Loucy (cell line): ENCODE data around the gene AP1S1.

ENCODE experiments used
- H2AFZ ChIP-seq: fragments of 200-600 bp; sonication (generic); 2 replicates; pipeline ENCODE4 v1.6.0; 2016; ENCODE audit warnings: antibody characterized with exemption, mild to moderate bottlenecking, low read length, moderate library complexity
- H3F3A ChIP-seq: fragments of 200-600 bp; 2 replicates; pipeline ENCODE4 v1.6.0; 2016; ENCODE audit warnings: antibody characterized with exemption, low read depth, mild to moderate bottlenecking
- H3K27me3 ChIP-seq: fragments of 200-600 bp; sonication (generic); 2 replicates; pipeline ENCODE4 v1.6.1; 2014; ENCODE audit warnings: low read length, mild to moderate bottlenecking; ENCODE audit not compliant: insufficient read depth, poor library complexity, severe bottlenecking
- H3K36me3 ChIP-seq: fragments of 200-600 bp; sonication (generic); 2 replicates; pipeline ENCODE4 v1.6.1; 2016; ENCODE audit warnings: low read length; ENCODE audit not compliant: insufficient read depth
- H3K4me1 ChIP-seq: fragments of 200-600 bp; sonication (generic); 2 replicates; pipeline ENCODE4 v1.5.1; 2014; ENCODE audit warnings: low read length, mild to moderate bottlenecking; ENCODE audit not compliant: insufficient read depth, poor library complexity, severe bottlenecking
- H3K4me2 ChIP-seq: fragments of 200-600 bp; sonication (generic); 2 replicates; pipeline ENCODE4 v1.6.0; 2014; ENCODE audit warnings: antibody characterized with exemption, low read length, low read depth, mild to moderate bottlenecking; ENCODE audit not compliant: poor library complexity, severe bottlenecking
- H3K4me3 ChIP-seq: fragments of 200-600 bp; sonication (generic); 2 replicates; pipeline ENCODE4 v1.5.1; 2014; ENCODE audit warnings: low read length, mild to moderate bottlenecking, mixed read lengths; ENCODE audit not compliant: poor library complexity, severe bottlenecking
- H3K79me2 ChIP-seq: fragments of 200-600 bp; sonication (generic); 2 replicates; pipeline ENCODE4 v1.6.1; 2014; ENCODE audit warnings: low read length; ENCODE audit not compliant: insufficient read depth
- H3K9ac ChIP-seq: fragments of 200-600 bp; sonication (generic); 2 replicates; pipeline ENCODE4 v1.6.0; 2014; ENCODE audit warnings: mild to moderate bottlenecking, low read depth, low read length, moderate library complexity; ENCODE audit not compliant: poor library complexity, severe bottlenecking
- H3K9me2 ChIP-seq: fragments of 200-600 bp; sonication (generic); replicated peaks from 2 replicates; pipeline ENCODE4 v1.6.1; 2016; ENCODE audit warnings: low read depth, low read length, mixed read lengths
- H3K9me3 ChIP-seq: fragments of 200-600 bp; sonication (generic); 2 replicates; pipeline ENCODE4 v1.6.1; 2014; ENCODE audit warnings: mild to moderate bottlenecking, antibody characterized with exemption, low read length, low read depth; ENCODE audit not compliant: insufficient read depth
- H4K20me1 ChIP-seq: fragments of 200-600 bp; sonication (generic); 2 replicates; pipeline ENCODE4 v1.6.0; 2014; ENCODE audit warnings: antibody characterized with exemption, low read length, mild to moderate bottlenecking; ENCODE audit not compliant: insufficient read depth, poor library complexity, severe bottlenecking
- EZH2phosphoT487 ChIP-seq: fragments of 200-600 bp; IDR thresholded peaks from 2 replicates; pipeline ENCODE4 v1.6.1; 2018; ENCODE audit warnings: antibody characterized with exemption, mild to moderate bottlenecking, moderate library complexity, borderline replicate concordance
- TF ChIP-seq, protein P1 (sequence below): fragments of 200-600 bp; sonication (generic); conservative IDR thresholded peaks from 2 replicates; pipeline ENCODE4 v1.5.1; 2014; ENCODE audit warnings: mild to moderate bottlenecking, antibody characterized with exemption, low read length

The AP1S1 gene

GRCh38 chr7:101172005-101172853 lies 18.0 kb downstream of the AP1S1 start:
- Histone ChIP-seq H3K27me3 (no peaks in the 10 kb centered on the region), H3K4me3 (peak overlapping the region; percentile 61)

GRCh38 chr7:101172854-101173751 lies 18.8 kb downstream of the AP1S1 start:
- no peaks in the 10 kb centered on the region for H3F3A ChIP-seq
- no peaks in the 10 kb centered on the region for H3K36me3 ChIP-seq
- peaks cover 30% of the 10 kb centered on the region for H3K4me1 ChIP-seq
- no peaks in the 10 kb centered on the region for H3K79me2 ChIP-seq
- no peaks in the 10 kb centered on the region for H4K20me1 ChIP-seq
- H3K9ac ChIP-seq: no peak overlapping the region
- no peaks in the 10 kb centered on the region for H3K27me3 ChIP-seq
- H2AFZ ChIP-seq: no peak overlapping the region
- H3K9me2 ChIP-seq: no peaks in the 10 kb centered on the region
- no peaks in the 10 kb centered on the region for H3K9me3 ChIP-seq
- H3K4me2 ChIP-seq: no peak overlapping the region
- H3K4me3 ChIP-seq: no peak overlapping the region
- no peak for TF ChIP-seq EZH2phosphoT487
- TF ChIP-seq, protein P1, sequence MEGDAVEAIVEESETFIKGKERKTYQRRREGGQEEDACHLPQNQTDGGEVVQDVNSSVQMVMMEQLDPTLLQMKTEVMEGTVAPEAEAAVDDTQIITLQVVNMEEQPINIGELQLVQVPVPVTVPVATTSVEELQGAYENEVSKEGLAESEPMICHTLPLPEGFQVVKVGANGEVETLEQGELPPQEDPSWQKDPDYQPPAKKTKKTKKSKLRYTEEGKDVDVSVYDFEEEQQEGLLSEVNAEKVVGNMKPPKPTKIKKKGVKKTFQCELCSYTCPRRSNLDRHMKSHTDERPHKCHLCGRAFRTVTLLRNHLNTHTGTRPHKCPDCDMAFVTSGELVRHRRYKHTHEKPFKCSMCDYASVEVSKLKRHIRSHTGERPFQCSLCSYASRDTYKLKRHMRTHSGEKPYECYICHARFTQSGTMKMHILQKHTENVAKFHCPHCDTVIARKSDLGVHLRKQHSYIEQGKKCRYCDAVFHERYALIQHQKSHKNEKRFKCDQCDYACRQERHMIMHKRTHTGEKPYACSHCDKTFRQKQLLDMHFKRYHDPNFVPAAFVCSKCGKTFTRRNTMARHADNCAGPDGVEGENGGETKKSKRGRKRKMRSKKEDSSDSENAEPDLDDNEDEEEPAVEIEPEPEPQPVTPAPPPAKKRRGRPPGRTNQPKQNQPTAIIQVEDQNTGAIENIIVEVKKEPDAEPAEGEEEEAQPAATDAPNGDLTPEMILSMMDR: no peak

More at GRCh38 chr7:101172005-101172853, 18.0 kb downstream of the AP1S1 start:
- Histone ChIP-seq H3K9me2 (no peaks in the 10 kb centered on the region), H3K79me2 (no peaks in the 10 kb centered on the region), H3K36me3 (no peaks in the 10 kb centered on the region), H3K9me3 (no peaks in the 10 kb centered on the region), H3F3A (no peaks in the 10 kb centered on the region), H4K20me1 (no peaks in the 10 kb centered on the region), H3K4me1 (peaks cover 38% of the 10 kb centered on the region), H3K4me2 (peak overlapping the region; percentile 82), H3K9ac (peak overlapping the region; percentile 16), H2AFZ (no peak overlapping the region)
- TF ChIP-seq EZH2phosphoT487: no peak
- TF ChIP-seq, protein P1: no peak

GRCh38 chr7:101173752-101174244 lies 19.5 kb downstream of the AP1S1 start:
- no peak overlapping the region for H3K4me2 ChIP-seq
- no peaks in the 10 kb centered on the region for H3K27me3 ChIP-seq
- no peak overlapping the region for H3K9ac ChIP-seq

More at GRCh38 chr7:101173752-101174244, 19.5 kb downstream of the AP1S1 start:
- no peaks in the 10 kb centered on the region for H3K9me3 ChIP-seq
- H3K4me3 ChIP-seq: no peak overlapping the region
- H3K4me1 ChIP-seq: peaks cover 30% of the 10 kb centered on the region
- H3F3A ChIP-seq: no peaks in the 10 kb centered on the region
- H3K79me2 ChIP-seq: no peaks in the 10 kb centered on the region
- H3K9me2 ChIP-seq: no peaks in the 10 kb centered on the region
- H2AFZ ChIP-seq: no peak overlapping the region
- H3K36me3 ChIP-seq: no peaks in the 10 kb centered on the region
- TF ChIP-seq, protein P1: no peak
- TF ChIP-seq EZH2phosphoT487: no peak
- H4K20me1 ChIP-seq: no peaks in the 10 kb centered on the region
